ENCODE data around the gene KIAA1671. TPM values are rescaled to one million over a fixed set of nuclear protein-coding genes. Genes with fewer than 3 reads are reported as not detected.

KIAA1671 gene
- total RNA-seq, 6 experiments from 2014 or later = 1.3 to 5.0 (median 1.6) TPM

DNA sequence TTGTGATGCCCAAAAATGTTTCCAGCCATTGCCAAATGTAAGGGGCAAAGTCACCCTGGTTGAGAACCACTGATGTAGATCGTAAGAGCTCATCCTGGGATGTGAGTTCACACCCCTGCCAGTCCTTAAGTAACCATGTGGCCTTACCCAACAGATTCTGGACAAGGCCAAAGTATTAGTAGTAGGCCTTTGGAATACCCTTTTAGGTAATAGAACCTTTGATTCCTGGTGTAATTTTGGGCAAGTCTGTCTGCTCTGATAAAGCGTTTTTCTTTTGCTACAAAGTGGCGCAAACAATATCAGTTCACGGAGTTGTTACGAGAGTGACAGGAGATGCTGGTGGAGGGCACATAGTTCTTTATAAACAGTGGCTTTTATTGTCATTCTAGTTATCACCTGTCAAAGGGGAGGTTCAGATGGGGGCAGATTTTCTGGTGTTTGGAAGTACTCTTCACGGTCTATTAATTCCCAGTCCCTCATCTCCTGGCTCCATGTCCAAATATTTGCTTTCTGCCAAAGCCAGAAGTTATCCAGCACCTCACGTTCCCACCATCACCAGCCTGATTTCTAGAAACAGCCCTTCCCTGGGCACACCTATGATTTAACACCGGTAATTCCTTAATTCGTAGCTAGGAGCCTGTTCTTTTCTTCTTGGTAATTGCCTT is 173.3 kb downstream of the KIAA1671 start:
- TF ChIP-seq CTCF (IDR thresholded peaks at IDR 0.05) = no peak
- H3K27me3 Mint-ChIP-seq (ENCODE audit: insufficient read depth) = peaks cover 2% of the 10 kb centered on the region; the same call in 1 of the 2 replicates
- DNase-seq = no peak
- H3K4me1 Mint-ChIP-seq (ENCODE audit: low read depth) = no peaks in the 10 kb centered on the region
- H3K9me3 Mint-ChIP-seq = peaks cover 29% of the 10 kb centered on the region
- no peak overlapping the region for H3K27ac Mint-ChIP-seq
- H3K36me3 Mint-ChIP-seq (ENCODE audit: low read depth) = peaks cover 8% of the 10 kb centered on the region; the same call in 1 of the 2 replicates
- no peak overlapping the region for H3K4me3 Mint-ChIP-seq

DNA sequence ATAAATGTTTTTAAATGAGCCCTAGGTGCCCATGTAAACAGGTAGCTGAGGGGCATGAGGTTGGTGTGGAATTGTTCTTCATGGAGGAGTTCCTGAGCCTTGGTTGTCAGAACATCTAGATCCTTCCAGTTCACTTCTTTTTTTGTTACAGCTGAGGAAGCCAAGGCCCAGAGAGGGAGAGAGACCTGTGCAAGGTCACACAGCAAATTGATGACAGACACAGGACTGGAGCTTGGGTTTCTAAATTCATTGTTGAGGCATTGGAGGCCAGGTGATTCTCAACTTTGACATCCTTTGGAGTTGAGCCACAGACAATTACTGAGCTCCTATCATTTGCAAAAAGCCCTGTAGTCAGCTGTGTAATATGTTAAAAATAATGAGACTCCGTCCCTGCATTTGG is 174.0 kb downstream of the KIAA1671 start:
- H3K4me3 Mint-ChIP-seq = no peak overlapping the region
- H3K9me3 Mint-ChIP-seq = peaks cover 28% of the 10 kb centered on the region
- no peak overlapping the region for H3K27ac Mint-ChIP-seq
- H3K27me3 Mint-ChIP-seq (ENCODE audit: insufficient read depth) = peaks cover 2% of the 10 kb centered on the region; the same call in 1 of the 2 replicates
- no peak for TF ChIP-seq CTCF (IDR thresholded peaks at IDR 0.05)
- peaks cover 8% of the 10 kb centered on the region; the same call in 1 of the 2 replicates for H3K36me3 Mint-ChIP-seq (ENCODE audit: low read depth)
- H3K4me1 Mint-ChIP-seq (ENCODE audit: low read depth) = no peaks in the 10 kb centered on the region
- no peak for DNase-seq

DNA sequence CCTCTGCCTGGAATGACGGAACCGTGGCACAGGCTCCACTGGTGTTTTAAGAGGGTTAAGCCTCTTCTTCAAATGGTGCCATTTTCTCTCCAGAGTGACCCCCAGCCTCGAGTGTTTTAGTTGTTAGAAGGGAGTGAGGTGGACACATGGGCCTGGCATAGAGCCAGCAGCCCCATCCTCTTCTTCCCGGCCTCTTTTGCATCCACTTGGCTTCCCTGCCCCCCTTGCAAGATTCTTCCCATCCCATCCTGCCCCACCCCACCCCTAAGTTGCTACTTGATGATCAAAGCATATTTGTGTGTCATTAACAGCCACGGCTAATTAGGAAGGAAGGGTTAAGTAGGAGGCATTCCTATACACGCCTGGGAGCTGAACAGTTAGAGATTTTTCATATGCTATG is 174.8 kb downstream of the KIAA1671 start:
- Mint-ChIP-seq H3K36me3 (ENCODE audit: low read depth) (peaks cover 6% of the 10 kb centered on the region; the same call in 1 of the 2 replicates), H3K4me3 (no peak overlapping the region), H3K4me1 (ENCODE audit: low read depth) (no peaks in the 10 kb centered on the region), H3K9me3 (peaks cover 32% of the 10 kb centered on the region), H3K27me3 (ENCODE audit: insufficient read depth) (peaks cover 2% of the 10 kb centered on the region; the same call in 1 of the 2 replicates), H3K27ac (no peak overlapping the region)
- TF ChIP-seq CTCF (IDR thresholded peaks at IDR 0.05) = no peak
- no peak for DNase-seq

- Mint-ChIP-seq H3K4me1 (ENCODE audit: low read depth) (no peaks in the 10 kb centered on the region), H3K9me3 (peaks cover 36% of the 10 kb centered on the region), H3K27ac (no peak overlapping the region), H3K4me3 (no peak overlapping the region), H3K36me3 (ENCODE audit: low read depth) (no peaks in the 10 kb centered on the region), H3K27me3 (ENCODE audit: insufficient read depth) (no peaks in the 10 kb centered on the region; the same call in 1 of the 2 replicates)
- TF ChIP-seq CTCF (IDR thresholded peaks at IDR 0.05) = no peak
- no peak for DNase-seq
Observed at GRCh38 chr22:25130462-25130861, 177.9 kb downstream of the KIAA1671 start.

DNA sequence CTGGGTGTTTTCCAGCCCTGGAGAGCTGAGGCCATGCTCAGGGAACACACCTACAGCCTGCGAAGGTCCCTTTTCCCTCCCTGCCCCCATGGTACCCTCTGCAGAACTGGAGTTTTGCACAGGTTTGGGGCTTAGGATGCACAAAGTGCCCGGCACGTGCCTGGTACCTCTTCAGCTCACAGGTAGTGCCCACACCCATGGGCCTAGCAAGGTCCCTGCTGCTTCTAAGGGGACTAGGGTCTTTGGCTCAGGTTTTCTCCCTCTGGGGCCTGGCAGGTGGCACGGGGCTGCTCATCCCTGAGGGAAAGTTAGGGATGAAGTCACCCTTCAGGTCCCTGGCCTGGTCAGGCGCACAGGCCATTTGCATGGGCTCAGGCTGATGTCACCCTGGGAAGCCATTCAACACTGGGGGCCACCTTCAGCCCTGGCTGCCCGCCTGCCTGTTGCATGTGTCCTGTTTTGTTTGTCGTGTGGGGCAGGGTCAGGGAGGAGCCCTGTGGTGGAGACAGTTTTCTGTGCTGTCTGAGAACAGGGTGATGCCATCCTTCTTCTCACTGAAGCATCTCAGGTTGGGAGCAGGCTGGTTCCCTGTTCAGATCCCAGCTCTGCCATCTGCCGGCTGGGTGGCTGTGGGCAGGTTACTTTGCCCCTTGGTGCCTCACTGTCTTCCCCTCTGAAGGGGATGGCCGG is 178.8 kb downstream of the KIAA1671 start:
- no peaks in the 10 kb centered on the region; the same call in 1 of the 2 replicates for H3K27me3 Mint-ChIP-seq (ENCODE audit: insufficient read depth)
- no peaks in the 10 kb centered on the region for H3K36me3 Mint-ChIP-seq (ENCODE audit: low read depth)
- peaks cover 33% of the 10 kb centered on the region for H3K9me3 Mint-ChIP-seq
- no peak overlapping the region for H3K27ac Mint-ChIP-seq
- no peak overlapping the region for H3K4me3 Mint-ChIP-seq
- no peak; the same call in 1 of the 2 replicates for TF ChIP-seq CTCF (IDR thresholded peaks at IDR 0.05)
- no peak for DNase-seq
- no peaks in the 10 kb centered on the region for H3K4me1 Mint-ChIP-seq (ENCODE audit: low read depth)

All from HFFc6 (cell line).